ENCODE measurements around the gene KLF13.

The KLF13 gene

GRCh38 chr15:31326156-31326874, at the start of gene KLF13:
Gene KLF13, plus strand, starts transcription at chr15:31326835. Its CDS starts 378 bp downstream, at chr15:31327213.
- peak; percentile 99 for DNase-seq

GRCh38 chr15:31277335-31278060, 49.1 kb upstream of the KLF13 start:
- no peak for DNase-seq

GRCh38 chr15:31278061-31278445, 48.6 kb upstream of the KLF13 start:
- no peak for DNase-seq

GRCh38 chr15:31278544-31279220, 48.0 kb upstream of the KLF13 start:
- no peak for DNase-seq

- no peak for DNase-seq
Measured at GRCh38 chr15:31279221-31280045, 47.2 kb upstream of the KLF13 start.

- DNase-seq, result peak; percentile 83
Measured at GRCh38 chr15:31280046-31280830, 46.4 kb upstream of the KLF13 start.

DNA sequence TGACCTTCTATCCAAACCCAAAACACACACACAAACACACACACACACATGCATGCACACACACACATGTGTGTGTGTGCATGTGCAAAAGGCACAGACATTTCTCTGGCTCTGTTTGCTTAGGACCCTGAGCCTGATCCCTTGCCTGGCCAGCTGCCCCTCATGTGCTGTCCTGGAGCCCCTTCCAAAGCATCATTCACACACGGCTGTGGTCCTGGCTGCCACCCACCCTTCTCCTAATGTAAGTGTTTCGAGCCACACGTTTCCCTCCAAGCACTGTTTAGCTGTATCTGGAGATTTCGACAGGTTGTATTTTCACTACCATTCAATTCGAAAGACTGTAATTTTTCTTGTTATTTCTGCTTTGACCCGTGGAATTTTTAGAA, 45.8 kb upstream of the KLF13 start:
- no peak for DNase-seq

GRCh38 chr15:31283043-31283442, 43.6 kb upstream of the KLF13 start:
- no peak for DNase-seq

- DNase-seq, result no peak
Measured at GRCh38 chr15:31285772-31286261, 40.8 kb upstream of the KLF13 start.

DNA sequence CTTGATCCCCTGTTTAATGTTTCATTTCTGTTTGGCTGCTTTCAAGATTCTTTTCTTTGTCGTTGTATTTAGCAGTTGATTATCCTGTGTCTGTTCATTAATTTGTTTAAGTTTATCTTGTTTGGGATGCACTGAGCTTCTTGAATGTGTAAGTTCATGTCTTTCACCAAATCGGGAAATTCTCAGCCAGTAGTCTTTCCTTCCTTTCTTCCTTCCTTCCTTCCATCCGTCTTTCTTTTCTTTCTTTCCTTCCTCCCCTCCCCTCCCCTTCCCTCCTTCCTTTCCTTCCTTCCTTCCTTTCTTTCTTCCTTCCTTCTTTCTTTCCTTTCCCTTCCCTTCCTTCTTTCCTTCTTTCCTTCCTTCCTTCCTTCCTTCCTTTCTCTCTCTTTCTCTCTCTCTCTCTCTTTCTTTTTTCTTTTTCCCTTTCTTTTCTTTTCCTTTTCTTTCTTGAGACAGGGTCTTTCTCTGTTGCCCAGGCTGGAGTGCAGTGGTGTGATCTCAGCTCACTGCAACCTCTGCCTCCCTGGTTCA, 35.5 kb upstream of the KLF13 start:
- DNase-seq, result no peak

GRCh38 chr15:31292391-31293015, 34.1 kb upstream of the KLF13 start:
- no peak for DNase-seq

DNA sequence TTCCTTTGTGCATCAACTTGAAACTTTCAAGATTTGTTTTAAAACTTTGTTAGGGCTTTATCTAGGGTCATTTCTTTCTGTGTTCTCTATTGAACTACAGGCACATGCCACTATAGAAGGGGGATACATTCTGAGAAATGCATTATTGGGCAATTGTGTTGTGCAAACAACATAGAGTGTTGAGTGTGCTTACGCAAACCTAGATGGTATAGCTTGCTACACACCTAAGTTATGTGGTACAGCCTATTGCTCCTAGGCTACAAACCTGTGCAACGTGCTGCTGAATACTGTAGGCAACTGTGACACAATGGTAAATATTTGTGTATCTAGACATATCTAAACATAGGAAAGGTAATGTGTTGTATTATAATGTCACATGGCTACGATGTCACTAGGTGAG, 33.0 kb upstream of the KLF13 start:
- DNase-seq, result no peak

- DNase-seq, result no peak
Measured at GRCh38 chr15:31294067-31294466, 32.6 kb upstream of the KLF13 start.

DNA sequence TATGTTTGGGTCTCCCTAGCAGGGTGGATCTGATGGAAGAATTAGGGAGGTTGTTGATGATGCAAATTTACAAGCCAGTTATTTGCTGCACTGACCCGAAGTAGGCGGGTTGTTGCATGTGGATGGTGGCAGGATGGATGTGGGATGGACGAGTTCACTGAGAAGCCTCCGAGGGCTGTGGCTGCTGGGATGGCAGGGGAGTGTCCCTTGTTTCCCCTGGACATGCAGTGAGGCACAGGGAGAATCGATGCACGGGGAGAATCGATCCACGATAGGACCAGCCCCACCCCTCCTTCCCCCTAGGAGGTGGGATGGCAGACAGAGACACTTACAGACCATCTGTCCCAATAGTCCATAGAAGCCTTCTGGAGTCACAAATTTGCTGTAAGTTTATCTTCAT, 31.0 kb upstream of the KLF13 start:
- DNase-seq, result peak; percentile 49

DNA sequence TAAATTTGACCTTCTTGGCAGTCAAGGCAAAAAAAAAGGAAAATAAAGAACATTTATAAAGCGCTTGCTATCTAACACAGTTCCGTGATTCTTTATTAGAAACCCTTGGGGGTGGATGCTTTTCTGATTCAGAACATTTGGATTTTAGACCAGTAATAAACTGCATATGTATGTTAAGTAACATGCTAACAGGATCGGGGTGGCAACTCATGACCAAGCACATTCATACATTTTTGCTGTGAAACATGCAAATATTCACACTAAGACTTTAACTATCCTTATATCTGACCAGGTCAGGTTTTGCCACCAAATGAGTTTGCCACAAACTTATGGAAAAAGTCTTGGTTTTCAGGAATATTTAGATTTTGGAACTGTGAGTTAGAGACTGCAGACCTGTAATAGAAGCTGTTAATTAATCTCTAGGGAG, 30.4 kb upstream of the KLF13 start:
- no peak for DNase-seq

GRCh38 chr15:31296646-31297574, 29.7 kb upstream of the KLF13 start:
- no peak for DNase-seq

- no peak for DNase-seq
Measured at GRCh38 chr15:31297575-31298456, 28.8 kb upstream of the KLF13 start.

- no peak for DNase-seq
Measured at GRCh38 chr15:31298707-31299172, 27.9 kb upstream of the KLF13 start.

DNA sequence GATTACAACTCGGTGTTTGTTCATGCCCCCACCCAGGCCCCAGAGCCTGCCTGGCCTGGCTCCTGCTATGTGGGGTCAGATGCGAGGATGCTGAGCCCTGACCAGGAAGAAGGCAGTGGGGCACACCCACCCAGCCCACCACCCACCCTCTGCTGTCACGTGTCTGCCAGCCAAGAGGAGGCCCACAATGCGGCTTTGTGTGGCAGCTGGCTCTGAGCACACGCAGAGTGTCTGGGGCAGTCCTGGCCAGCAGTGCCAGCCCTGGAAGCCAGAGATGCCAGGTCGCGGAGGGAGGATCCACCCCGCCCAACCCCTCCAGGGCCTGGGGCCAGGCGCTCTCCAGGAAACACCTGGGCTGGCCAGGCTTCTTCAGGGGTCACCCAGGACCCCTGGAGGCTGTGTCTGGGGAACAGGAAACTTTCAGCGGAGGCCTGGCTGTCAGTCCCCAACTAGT, 26.4 kb upstream of the KLF13 start:
- no peak for DNase-seq
